ENCODE data around the gene TPH1.

The TPH1 gene

DNA sequence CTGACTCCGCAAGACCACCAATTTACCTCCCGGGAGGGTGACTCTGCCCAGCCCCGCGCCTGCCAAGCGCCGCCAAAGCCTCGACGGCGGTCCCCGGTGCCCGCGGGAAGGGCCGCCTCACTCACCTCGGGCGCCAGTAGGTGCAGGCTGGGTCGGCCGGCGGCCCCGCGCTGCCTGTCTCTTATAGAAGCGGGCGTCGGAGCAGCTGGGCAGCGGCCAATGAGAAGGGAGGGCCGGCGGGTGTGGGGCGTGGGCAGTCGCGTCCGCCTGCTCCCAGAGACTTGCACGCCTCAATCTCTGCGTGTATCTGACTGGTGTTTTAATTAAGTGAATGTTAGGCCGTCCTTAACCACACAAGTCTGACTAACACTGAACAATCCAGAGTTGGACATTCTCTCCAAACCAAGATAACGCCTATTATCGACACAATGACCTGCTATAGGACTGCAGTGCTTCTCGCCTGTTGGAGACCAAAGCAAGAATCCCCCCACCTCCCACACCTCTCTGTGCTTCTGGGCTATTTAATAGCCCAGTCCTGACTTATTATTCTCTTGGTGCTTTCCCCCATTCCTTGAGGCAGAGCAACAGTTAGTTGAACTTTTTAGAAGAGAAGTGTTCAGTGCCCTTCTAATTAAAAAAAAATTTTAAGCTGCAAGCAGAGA, at the start of gene TPH1:
Gene TPH1 (minus strand): TSS at position 154 of the 662 bp plus-strand sequence. CDS start 5,507 bp downstream, outside the sequence.
- no peaks in the 10 kb centered on the region for H3K36me3 ChIP-seq (ENCODE audit: control insufficient read depth in 1 of 2, insufficient read depth in 2 of 2, low read length in 2 of 2)
- no peak within 1 kb of the TSS for H3K27ac ChIP-seq (ENCODE audit: low read length)
- peak within 1 kb of the TSS in 1 of 2 donors; percentile 33 for H3K4me3 ChIP-seq (ENCODE audit: low read depth in 1 of 2, low read length in 2 of 2)
- peaks cover 0 to 7% of the 10 kb centered on the region in 2 donors for H3K4me1 ChIP-seq (ENCODE audit: control insufficient read depth in 1 of 2, insufficient read depth in 2 of 2, low read length in 2 of 2)
- no peaks in the 10 kb centered on the region for H3K9me3 ChIP-seq (ENCODE audit: control insufficient read depth in 1 of 2, low read length in 2 of 2)
- H3K27me3 ChIP-seq (ENCODE audit: low read depth, low read length) = peaks cover 8% of the 10 kb centered on the region

DNA sequence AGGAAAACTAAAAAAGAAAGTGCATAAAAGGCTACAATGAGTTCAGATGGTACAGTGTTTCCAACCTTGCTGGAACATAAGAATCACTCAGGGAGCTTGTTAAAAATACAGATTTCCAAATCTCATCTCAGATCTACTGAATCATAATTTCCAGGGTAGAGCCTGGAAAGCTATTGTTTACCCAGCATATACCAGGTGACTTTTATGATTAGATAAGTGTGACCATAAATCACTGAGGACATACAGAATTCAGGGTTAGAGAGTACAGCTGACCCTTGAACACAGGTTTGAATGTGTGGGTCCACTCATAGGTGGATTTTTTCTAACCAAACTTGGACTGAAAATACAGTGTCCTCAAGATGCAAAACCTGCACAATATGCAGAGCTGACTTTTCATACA, 47.9 kb upstream of the TPH1 start:
- Histone ChIP-seq H3K36me3 (ENCODE audit: control insufficient read depth in 1 of 2, insufficient read depth in 2 of 2, low read length in 2 of 2) (peaks cover 28 to 47% of the 10 kb centered on the region in 2 donors), H3K4me3 (ENCODE audit: low read depth in 1 of 2, low read length in 2 of 2) (no peak overlapping the region), H3K27ac (ENCODE audit: low read length) (no peak overlapping the region), H3K4me1 (ENCODE audit: control insufficient read depth in 1 of 2, insufficient read depth in 2 of 2, low read length in 2 of 2) (no peaks in the 10 kb centered on the region), H3K27me3 (ENCODE audit: low read depth, low read length) (no peaks in the 10 kb centered on the region), H3K9me3 (ENCODE audit: control insufficient read depth in 1 of 2, low read length in 2 of 2) (no peaks in the 10 kb centered on the region)

DNA sequence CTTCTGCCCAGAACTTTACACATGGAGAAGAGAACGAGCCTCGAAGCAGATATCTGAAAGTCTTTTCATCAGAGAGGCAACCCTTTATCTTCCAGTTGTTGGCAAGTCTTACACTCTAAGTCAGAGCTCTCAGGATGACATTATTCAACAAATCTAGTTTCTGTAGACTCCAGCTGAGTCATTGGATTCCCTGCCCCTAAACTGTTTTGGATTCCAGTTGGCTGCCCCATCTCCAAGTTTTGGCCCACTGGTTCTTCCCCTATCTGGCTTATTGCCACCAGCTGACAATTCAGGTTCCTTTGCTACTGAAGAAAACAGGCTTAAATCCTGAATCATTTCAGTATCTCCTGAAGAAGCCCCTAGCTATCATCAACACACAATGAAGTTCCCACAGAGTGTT, 45.7 kb upstream of the TPH1 start:
- H3K27me3 ChIP-seq (ENCODE audit: low read depth, low read length) = no peaks in the 10 kb centered on the region
- H3K36me3 ChIP-seq (ENCODE audit: control insufficient read depth in 1 of 2, insufficient read depth in 2 of 2, low read length in 2 of 2) = peaks cover 44 to 66% of the 10 kb centered on the region in 2 donors
- H3K9me3 ChIP-seq (ENCODE audit: control insufficient read depth in 1 of 2, low read length in 2 of 2) = no peaks in the 10 kb centered on the region
- H3K4me3 ChIP-seq (ENCODE audit: low read depth in 1 of 2, low read length in 2 of 2) = no peak overlapping the region
- no peak overlapping the region for H3K27ac ChIP-seq (ENCODE audit: low read length)
- no peaks in the 10 kb centered on the region for H3K4me1 ChIP-seq (ENCODE audit: control insufficient read depth in 1 of 2, insufficient read depth in 2 of 2, low read length in 2 of 2)

DNA sequence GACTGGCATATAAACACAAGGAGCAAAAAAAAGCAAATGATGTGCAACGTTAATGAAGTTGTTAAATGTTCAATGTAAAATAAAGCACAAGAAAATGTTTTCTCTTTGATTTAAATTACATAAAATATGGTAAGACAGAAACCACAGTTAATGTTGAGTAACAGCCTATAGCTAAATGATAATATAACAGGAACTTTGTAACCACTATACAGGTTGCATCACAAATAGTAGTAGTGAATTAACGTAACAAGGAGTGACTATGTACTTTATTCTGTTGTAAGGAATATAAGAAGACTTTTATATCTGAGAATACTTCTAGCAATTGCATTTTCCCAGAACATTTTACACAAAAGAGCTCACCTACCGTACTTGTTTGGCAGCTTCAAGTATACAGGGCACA, 42.9 kb upstream of the TPH1 start:
- no peaks in the 10 kb centered on the region for H3K9me3 ChIP-seq (ENCODE audit: control insufficient read depth in 1 of 2, low read length in 2 of 2)
- H3K27ac ChIP-seq (ENCODE audit: low read length) = no peak overlapping the region
- no peaks in the 10 kb centered on the region for H3K27me3 ChIP-seq (ENCODE audit: low read depth, low read length)
- no peaks in the 10 kb centered on the region for H3K4me1 ChIP-seq (ENCODE audit: control insufficient read depth in 1 of 2, insufficient read depth in 2 of 2, low read length in 2 of 2)
- H3K4me3 ChIP-seq (ENCODE audit: low read depth in 1 of 2, low read length in 2 of 2) = no peak overlapping the region
- H3K36me3 ChIP-seq (ENCODE audit: control insufficient read depth in 1 of 2, insufficient read depth in 2 of 2, low read length in 2 of 2) = peaks cover 42 to 60% of the 10 kb centered on the region in 2 donors

DNA sequence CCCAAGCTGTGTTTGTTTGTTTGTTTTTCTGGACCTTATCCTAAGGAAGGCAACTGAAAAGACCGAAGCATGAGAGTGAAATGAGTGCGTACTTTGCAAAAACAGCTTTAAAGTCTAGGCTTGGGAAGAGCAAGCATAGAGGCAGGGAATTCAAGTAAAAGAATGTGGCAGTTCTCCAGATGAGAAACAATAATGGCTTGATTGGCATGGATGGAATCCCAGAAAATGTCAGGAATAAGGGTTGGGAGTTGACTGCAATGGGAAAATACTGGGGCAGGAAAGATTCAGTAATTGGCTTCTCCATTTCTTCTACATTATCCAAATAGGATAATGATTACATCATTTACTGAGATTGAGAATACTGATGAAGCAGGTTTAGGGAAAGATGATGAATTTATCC, 42.3 kb upstream of the TPH1 start:
- peaks cover 36 to 60% of the 10 kb centered on the region in 2 donors for H3K36me3 ChIP-seq (ENCODE audit: control insufficient read depth in 1 of 2, insufficient read depth in 2 of 2, low read length in 2 of 2)

DNA sequence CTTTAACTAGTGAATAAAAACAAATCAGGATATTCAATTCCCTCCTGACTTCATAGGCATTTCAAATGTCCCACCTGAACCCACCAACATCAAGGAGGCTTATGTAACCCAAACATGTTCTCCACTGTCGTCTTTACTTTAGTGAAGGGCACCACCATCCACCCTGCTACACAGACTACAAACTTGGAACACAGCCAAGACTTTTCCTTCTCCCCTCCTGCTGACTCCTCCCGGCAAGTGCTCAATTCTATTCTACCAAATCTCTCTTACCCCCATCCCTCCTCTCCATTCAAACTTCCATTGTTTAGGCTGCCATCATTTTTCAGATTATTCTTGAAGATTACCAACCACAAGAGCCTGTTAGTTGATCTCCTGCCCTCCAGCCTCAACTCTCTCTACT, 35.5 kb upstream of the TPH1 start:
- peaks cover 15 to 36% of the 10 kb centered on the region in 2 donors for H3K36me3 ChIP-seq (ENCODE audit: control insufficient read depth in 1 of 2, insufficient read depth in 2 of 2, low read length in 2 of 2)
- H3K4me3 ChIP-seq (ENCODE audit: low read depth in 1 of 2, low read length in 2 of 2) = no peak overlapping the region
- no peak overlapping the region for H3K27ac ChIP-seq (ENCODE audit: low read length)
- H3K27me3 ChIP-seq (ENCODE audit: low read depth, low read length) = no peaks in the 10 kb centered on the region
- H3K9me3 ChIP-seq (ENCODE audit: control insufficient read depth in 1 of 2, low read length in 2 of 2) = no peaks in the 10 kb centered on the region
- H3K4me1 ChIP-seq (ENCODE audit: control insufficient read depth in 1 of 2, insufficient read depth in 2 of 2, low read length in 2 of 2) = no peaks in the 10 kb centered on the region

More for the DNA sequence above, 42.3 kb upstream of the TPH1 start:
- Histone ChIP-seq H3K4me3 (ENCODE audit: low read depth in 1 of 2, low read length in 2 of 2) (no peak overlapping the region), H3K27me3 (ENCODE audit: low read depth, low read length) (no peaks in the 10 kb centered on the region), H3K9me3 (ENCODE audit: control insufficient read depth in 1 of 2, low read length in 2 of 2) (no peaks in the 10 kb centered on the region), H3K27ac (ENCODE audit: low read length) (no peak overlapping the region), H3K4me1 (ENCODE audit: control insufficient read depth in 1 of 2, insufficient read depth in 2 of 2, low read length in 2 of 2) (no peaks in the 10 kb centered on the region)

DNA sequence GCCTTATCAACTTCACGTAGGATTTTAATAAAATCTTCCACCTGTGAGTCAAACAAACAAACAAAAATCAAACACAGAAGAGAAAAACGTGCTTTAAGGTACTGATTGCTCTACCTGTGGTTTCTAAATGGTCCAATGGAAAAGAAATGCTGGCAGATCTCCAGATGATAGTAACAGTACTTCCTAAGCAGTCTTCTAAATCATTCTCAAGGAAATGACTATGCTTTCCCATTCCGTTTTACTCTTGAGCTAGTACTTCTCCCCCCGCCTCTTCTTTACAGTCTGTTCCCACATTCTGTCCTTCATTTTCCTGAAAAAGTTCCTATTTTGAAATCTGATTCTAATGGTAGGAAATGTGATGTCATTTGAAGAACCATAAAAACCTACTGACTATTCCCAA, 34.4 kb upstream of the TPH1 start:
- H3K4me3 ChIP-seq (ENCODE audit: low read depth in 1 of 2, low read length in 2 of 2) = no peak overlapping the region
- no peak overlapping the region for H3K27ac ChIP-seq (ENCODE audit: low read length)
- no peaks in the 10 kb centered on the region for H3K27me3 ChIP-seq (ENCODE audit: low read depth, low read length)
- no peaks in the 10 kb centered on the region for H3K9me3 ChIP-seq (ENCODE audit: control insufficient read depth in 1 of 2, low read length in 2 of 2)
- H3K36me3 ChIP-seq (ENCODE audit: control insufficient read depth in 1 of 2, insufficient read depth in 2 of 2, low read length in 2 of 2) = peaks cover 15 to 29% of the 10 kb centered on the region in 2 donors
- no peaks in the 10 kb centered on the region for H3K4me1 ChIP-seq (ENCODE audit: control insufficient read depth in 1 of 2, insufficient read depth in 2 of 2, low read length in 2 of 2)

DNA sequence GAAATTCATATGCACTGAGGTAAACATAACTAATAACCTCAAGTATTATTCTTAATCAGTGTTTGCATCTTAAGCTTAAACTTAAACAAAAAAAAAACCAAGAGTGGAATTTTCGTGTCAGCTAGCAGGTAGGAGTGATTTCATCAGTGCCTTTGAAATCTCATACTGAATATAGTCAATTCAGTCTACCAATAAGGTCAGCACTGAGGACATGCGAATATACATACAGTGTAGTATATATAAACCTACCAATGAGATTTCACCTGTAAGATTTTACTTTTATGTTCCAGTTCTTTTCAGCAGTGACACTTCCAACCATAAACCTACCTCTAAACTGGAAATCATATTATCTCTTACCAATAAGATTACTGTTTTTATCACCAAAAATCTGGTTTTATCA, 32.8 kb upstream of the TPH1 start:
- Histone ChIP-seq H3K27ac (ENCODE audit: low read length) (no peak overlapping the region), H3K4me3 (ENCODE audit: low read depth in 1 of 2, low read length in 2 of 2) (no peak overlapping the region), H3K36me3 (ENCODE audit: control insufficient read depth in 1 of 2, insufficient read depth in 2 of 2, low read length in 2 of 2) (peaks cover 11 to 24% of the 10 kb centered on the region in 2 donors), H3K27me3 (ENCODE audit: low read depth, low read length) (no peaks in the 10 kb centered on the region), H3K4me1 (ENCODE audit: control insufficient read depth in 1 of 2, insufficient read depth in 2 of 2, low read length in 2 of 2) (no peaks in the 10 kb centered on the region), H3K9me3 (ENCODE audit: control insufficient read depth in 1 of 2, low read length in 2 of 2) (no peaks in the 10 kb centered on the region)

DNA sequence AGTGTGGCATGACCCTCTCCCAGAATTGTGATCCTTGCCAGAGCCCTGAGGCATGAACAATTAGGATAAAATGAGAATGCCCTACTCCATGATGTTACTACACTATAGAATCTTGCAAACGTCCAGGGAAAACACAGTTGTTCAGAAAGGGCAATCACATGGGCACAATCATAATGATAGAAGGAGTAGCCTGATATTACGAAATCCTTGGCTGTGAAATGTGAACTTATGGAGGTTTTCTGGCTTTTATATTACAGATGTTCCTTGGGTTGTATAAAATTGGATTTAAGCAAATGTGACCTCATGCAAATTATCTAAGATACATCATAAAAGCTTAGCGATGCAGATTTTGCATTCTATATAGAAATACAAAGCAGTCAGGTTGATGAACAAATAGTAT, 29.4 kb upstream of the TPH1 start:
- Histone ChIP-seq H3K36me3 (ENCODE audit: control insufficient read depth in 1 of 2, insufficient read depth in 2 of 2, low read length in 2 of 2) (peaks cover 2 to 7% of the 10 kb centered on the region in 2 donors), H3K4me3 (ENCODE audit: low read depth in 1 of 2, low read length in 2 of 2) (no peak overlapping the region), H3K9me3 (ENCODE audit: control insufficient read depth in 1 of 2, low read length in 2 of 2) (no peaks in the 10 kb centered on the region), H3K27ac (ENCODE audit: low read length) (no peak overlapping the region), H3K4me1 (ENCODE audit: control insufficient read depth in 1 of 2, insufficient read depth in 2 of 2, low read length in 2 of 2) (no peaks in the 10 kb centered on the region), H3K27me3 (ENCODE audit: low read depth, low read length) (no peaks in the 10 kb centered on the region)

DNA sequence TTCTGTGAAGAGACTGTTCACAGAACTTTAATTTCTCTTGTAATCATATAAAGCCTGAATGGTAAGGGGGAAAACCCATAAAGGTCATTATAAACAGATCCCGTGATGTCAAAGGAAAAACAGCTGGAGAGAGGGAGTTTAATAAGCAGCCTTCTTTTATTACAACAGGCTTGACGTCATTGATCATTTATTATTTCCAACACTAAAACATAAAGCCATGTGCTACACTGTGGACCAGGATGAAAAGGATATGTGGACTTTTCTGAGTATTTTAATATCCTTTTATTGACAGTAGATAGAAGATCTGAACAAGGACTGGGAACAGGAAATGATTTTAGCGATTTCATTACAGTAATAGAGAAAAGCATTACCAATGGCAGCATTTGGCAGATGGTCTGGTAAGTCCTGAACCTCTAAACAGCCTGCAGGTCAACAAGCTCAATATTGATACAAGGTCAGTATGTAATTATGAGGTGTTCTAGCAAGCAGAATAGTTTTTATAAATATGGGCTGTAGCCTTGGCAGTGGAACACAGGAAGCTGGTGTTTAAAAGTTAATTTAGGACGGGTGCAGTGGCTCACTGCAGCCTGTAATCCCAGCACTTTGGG, 25.1 kb upstream of the TPH1 start:
- no peaks in the 10 kb centered on the region for H3K36me3 ChIP-seq (ENCODE audit: control insufficient read depth in 1 of 2, insufficient read depth in 2 of 2, low read length in 2 of 2)

DNA sequence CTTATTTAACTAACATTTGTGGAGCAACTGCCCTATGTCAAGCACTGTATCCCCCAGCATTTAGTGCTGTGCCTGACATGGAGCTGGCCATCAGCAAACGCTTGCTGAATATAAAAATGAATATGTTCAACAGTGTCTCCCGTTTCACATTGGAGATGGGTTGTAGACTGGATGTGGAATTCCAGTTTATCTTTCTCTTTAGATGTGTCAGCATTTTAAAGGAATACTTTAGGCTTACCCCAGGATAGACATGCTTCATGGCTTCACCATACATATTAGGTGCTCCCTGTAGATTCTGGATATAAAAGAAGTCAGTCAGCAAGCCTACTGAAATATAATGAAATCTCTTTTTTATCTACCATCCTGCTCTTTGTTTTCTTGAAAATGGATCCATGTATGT, 21.3 kb upstream of the TPH1 start:
- Histone ChIP-seq H3K9me3 (ENCODE audit: control insufficient read depth in 1 of 2, low read length in 2 of 2) (no peaks in the 10 kb centered on the region), H3K27me3 (ENCODE audit: low read depth, low read length) (no peaks in the 10 kb centered on the region), H3K4me3 (ENCODE audit: low read depth in 1 of 2, low read length in 2 of 2) (no peak overlapping the region), H3K27ac (ENCODE audit: low read length) (no peak overlapping the region), H3K4me1 (ENCODE audit: control insufficient read depth in 1 of 2, insufficient read depth in 2 of 2, low read length in 2 of 2) (no peaks in the 10 kb centered on the region), H3K36me3 (ENCODE audit: control insufficient read depth in 1 of 2, insufficient read depth in 2 of 2, low read length in 2 of 2) (no peaks in the 10 kb centered on the region)

More for the DNA sequence above, 25.1 kb upstream of the TPH1 start:
- Histone ChIP-seq H3K4me3 (ENCODE audit: low read depth in 1 of 2, low read length in 2 of 2) (no peak overlapping the region), H3K27me3 (ENCODE audit: low read depth, low read length) (no peaks in the 10 kb centered on the region), H3K27ac (ENCODE audit: low read length) (no peak overlapping the region), H3K9me3 (ENCODE audit: control insufficient read depth in 1 of 2, low read length in 2 of 2) (no peaks in the 10 kb centered on the region), H3K4me1 (ENCODE audit: control insufficient read depth in 1 of 2, insufficient read depth in 2 of 2, low read length in 2 of 2) (no peaks in the 10 kb centered on the region)

DNA sequence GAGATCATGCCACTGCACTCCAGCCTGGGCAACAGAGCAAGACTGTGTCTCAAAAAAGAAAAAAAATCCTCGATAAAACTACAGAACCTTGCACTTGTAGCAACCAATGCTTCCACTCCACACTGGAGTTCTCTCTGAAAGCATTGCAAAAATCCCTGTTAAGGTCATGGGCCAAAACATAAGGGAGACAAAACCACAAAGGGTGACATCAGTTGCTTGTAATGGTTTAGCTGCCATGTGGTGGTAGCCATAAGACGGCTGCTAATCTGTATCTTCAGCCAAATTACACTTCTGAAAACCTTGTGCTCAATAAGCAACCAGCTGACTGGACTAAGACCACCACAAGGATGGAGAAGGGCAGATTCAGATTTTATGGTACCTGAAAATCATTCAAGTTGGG, 20.6 kb upstream of the TPH1 start:
- H3K9me3 ChIP-seq (ENCODE audit: control insufficient read depth in 1 of 2, low read length in 2 of 2) = no peaks in the 10 kb centered on the region
- no peaks in the 10 kb centered on the region for H3K36me3 ChIP-seq (ENCODE audit: control insufficient read depth in 1 of 2, insufficient read depth in 2 of 2, low read length in 2 of 2)
- no peak overlapping the region for H3K4me3 ChIP-seq (ENCODE audit: low read depth in 1 of 2, low read length in 2 of 2)
- H3K27me3 ChIP-seq (ENCODE audit: low read depth, low read length) = no peaks in the 10 kb centered on the region
- no peaks in the 10 kb centered on the region for H3K4me1 ChIP-seq (ENCODE audit: control insufficient read depth in 1 of 2, insufficient read depth in 2 of 2, low read length in 2 of 2)
- H3K27ac ChIP-seq (ENCODE audit: low read length) = no peak overlapping the region
